Muscle of back (tissue), 13 donors: ENCODE data around the gene PHKG1. TPM values are rescaled to one million over a fixed set of nuclear protein-coding genes. Genes with fewer than 3 reads are reported as not detected.
A peak's percentile ranks its signal among the peaks of the same experiment; 100 is the strongest.
"Not testable (repeated sequence)": the region's sequence is repeated elsewhere in the genome, so short reads cannot be mapped to it uniquely, and the experiment has no call there.

Experiments used
- DNase-seq, 3 donors: peaks; one replicate each; pipeline versions ENCODE4 v3.0.0 to v3.0.0-alpha.2; 2013
- long read RNA-seq, 9 donors: transcript quantifications; one replicate each; lab custom pipeline, GENCODE V29; 2026
- polyA plus RNA-seq, 10 donors: library from polyadenylated mRNA; unstranded; fragments of 120-200 nt; gene quantifications; one replicate each; pipeline ENCODE4 v1.2.1, GENCODE V29; 2013; ENCODE audit not compliant: insufficient read length in 10 of 10

Gene PHKG1
- polyA plus RNA-seq = 10 to 100 TPM; 14.7 to 60.1 (median 27.1) TPM
- long read RNA-seq, donor 1, partial matches to known transcripts = 0 of 2 reads
- long read RNA-seq, donor 1, other reads (novel, unspliced or antisense) = 0 of 2 reads
- long read RNA-seq, donor 2, partial matches to known transcripts = 0 of 2 reads
- long read RNA-seq, donor 2, other reads (novel, unspliced or antisense) = 0 of 2 reads
- long read RNA-seq, donor 3 = 0 reads
- long read RNA-seq, donor 4, partial matches to known transcripts = 6 of 8 reads
- long read RNA-seq, donor 4, other reads (novel, unspliced or antisense) = 0 of 8 reads
- long read RNA-seq, donor 5, transcript PHKG1-201 (10 exons, 1,431 nt) = major isoform, 5 of 7 reads
- long read RNA-seq, donor 5, partial matches to known transcripts = 0 of 7 reads
- long read RNA-seq, donor 5, other reads (novel, unspliced or antisense) = 0 of 7 reads
- long read RNA-seq, donor 6, partial matches to known transcripts = 6 of 8 reads
- long read RNA-seq, donor 6, other reads (novel, unspliced or antisense) = 0 of 8 reads
- long read RNA-seq, donor 7, transcript PHKG1-201 (10 exons, 1,431 nt) = major isoform, 5 of 6 reads
- long read RNA-seq, donor 7, partial matches to known transcripts = 0 of 6 reads
- long read RNA-seq, donor 7, other reads (novel, unspliced or antisense) = 0 of 6 reads
- long read RNA-seq, donor 8 = 0 reads
- long read RNA-seq, donor 9 = 0 reads

DNA sequence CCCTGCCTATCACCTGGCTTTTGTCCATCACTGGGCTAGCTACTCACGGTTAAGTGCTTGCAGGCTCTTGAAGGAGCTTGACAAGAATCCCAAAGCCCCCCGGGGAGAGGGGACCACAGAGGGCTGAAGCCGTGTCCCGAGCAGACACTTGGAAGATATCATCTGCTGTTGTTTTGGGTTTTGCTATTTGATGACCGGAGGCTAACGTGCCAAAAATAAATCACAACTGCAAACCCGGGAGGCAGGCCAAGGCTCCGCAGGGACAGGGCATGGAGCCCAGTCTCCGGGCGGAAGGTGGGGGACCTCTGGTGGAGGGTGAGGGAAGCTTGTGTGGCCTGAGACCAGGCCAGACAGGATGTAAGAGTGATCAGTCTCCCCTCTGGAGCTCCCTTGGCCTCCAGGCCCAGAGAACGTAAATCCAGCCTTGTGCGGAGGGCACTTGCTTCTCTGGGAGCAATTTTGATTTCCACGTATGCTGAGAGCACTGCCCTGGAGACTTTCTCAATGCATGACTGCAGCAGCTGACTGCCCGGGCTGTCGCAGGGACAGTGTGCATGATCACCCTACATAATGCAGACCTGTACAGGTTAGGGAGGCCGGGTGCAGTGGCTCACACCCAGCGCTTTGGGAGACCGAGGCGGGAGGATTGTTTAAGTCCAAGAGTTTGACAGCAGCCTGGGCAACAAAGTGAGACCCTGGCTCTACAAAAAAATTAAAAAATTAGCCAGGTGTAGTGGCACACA is at the start of gene PHKG1:
Gene PHKG1, minus strand, starts transcription at position 164 of the 743 bp plus-strand sequence. CDS start 4,011 bp downstream, outside the sequence.
- peak; percentile 80 to 88 (median 88) for DNase-seq

DNA sequence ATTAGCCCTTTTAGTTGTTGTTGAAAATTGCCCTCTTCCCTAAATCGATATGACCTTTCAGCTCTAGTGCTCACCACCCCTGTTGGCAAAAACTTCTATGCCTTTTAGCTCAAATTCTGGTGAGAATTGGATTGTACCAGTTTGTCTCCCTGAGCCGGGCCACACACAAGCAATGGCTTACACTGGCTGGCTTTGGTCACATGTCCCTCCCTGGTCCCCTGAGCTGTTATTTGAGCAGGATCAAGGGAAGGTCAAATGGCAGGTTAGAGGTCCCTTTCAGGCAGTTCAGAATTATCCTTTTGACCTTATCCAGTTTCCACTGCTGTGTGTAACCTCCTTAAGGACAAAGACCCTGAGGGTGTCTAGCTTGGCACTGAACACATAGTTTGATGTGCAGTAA is 38.3 kb upstream of the PHKG1 start:
- DNase-seq = not testable (repeated sequence)

DNA sequence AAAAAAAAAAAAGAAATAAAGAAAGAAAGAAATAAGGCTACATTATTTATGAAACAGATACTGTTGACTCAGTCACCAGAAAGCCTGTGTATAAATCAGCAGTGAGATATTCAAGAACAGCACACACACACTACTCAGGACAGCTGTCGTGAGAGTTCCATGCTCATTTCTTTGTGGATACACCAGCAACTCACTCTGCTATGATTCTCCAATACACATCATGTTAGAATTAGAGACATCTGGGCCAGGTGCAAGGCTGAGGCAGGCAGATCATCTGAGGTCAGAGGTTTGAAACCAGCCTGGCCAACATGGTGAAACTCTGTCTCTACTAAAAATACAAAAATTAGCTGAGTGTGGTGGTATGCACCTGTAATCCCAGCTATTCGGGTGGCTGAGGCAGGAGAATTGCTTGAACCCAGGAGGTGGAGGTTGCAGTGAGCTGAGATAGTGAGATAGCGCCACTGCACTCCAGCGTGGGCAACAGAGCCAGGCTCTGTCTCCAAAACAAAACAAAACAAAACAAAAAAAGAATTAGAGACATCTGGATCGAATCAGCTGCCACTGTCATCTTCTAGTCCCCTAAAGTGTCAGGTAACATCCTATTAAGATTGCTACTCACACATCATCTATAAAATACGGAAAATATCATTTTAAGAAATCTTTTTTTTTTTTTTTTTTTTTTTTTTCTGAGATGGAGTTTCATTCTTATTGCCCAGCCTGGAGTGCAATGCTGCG is 34.7 kb upstream of the PHKG1 start:
- no peak for DNase-seq

DNA sequence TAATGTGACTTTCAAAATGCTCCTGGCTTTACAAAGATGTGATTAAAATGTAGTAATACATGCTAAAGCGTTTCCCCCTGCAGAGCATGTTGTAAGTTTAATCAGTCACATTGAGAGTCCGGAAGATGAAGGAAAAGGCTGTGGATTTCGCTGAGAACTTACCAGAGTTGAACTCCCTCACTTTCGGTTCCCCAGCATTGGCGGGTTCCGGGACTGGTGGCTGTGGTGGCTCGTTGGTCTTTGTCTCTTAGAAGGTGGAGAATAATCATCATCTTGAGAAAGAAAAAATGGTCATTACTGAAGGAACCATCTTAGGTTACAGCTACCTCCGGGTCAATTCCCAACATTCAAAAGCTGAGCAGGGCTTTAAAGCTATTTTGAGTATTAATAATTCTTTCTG is 33.1 kb upstream of the PHKG1 start:
- DNase-seq = no peak

DNA sequence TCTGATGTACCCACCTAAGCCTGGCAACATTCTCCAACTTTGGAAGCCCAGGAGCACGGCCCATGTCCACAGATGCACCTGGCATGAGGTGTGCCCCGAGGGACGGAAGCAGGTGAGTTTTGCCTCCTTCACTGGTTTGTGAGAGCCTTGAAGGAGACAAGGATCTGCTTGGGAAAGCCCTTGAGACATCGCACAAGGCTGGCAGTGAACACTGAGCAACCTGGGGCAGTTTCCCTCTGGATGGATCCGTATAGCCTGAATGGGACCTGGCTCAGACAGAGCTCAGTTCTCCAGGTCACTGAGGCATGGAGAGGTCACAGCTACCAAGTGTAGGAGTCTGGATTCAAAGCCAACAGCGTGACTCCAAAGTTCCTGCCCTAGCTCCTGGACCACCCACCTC is 32.2 kb upstream of the PHKG1 start:
- DNase-seq = no peak

DNA sequence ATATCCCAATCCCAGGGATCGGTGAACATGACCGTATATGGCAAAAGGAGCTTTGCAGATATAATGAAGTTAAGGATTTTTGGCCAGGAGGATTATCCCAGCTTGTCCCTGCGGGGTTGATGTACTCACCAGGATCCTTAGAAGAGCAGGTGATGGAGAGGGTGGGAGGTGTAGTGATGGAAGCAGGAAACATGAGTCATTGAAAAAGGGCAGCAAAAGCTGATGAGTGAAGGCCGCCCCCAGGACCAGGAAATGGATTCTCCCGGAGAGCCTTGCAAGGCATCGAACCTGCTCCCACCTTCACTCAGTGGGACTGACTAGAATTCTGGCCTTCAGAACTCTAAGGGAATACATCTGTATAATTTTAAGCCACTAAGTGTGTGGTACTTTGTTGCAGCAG is 28.7 kb upstream of the PHKG1 start:
- no peak for DNase-seq

DNA sequence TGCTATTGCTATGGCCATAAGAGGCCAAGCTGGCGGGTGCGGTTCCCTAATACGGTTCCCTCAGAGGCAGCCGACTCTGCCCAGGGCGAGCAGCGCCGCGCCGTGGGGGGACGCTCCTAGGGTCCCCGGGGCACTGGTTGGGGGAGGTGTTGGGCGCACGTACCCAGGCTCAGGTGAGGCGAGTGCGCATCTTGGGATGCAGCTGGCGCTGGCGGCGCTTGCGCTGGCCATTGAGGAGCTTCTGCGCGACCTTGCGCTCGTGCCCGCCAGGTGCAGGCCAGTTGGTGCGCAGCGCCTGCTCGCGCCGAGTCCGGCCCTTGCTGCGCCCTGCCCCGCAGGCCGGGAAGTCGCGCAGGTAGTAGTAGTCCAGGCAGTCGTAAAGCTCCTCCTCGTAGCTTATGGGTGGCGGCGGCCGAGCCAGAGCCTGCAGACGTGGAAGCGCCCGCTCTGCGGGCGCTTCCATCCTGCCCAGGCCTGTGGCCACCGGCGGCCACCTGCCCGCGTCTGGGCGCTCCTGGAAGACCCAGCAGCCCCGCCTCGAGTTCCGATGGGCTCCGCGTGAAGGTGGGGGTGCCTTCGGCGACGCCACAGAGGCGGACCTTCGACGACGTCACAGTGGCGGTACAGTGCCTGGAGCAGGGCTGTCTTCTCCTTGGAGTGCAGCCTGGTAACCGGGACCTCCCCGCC is 23.2 kb upstream of the PHKG1 start, which contains the start of gene NUPR2:
Gene NUPR2, minus strand, starts transcription at position 566 of the 687 bp plus-strand sequence. Its CDS starts 103 bp downstream, at position 463.
- DNase-seq = no peak

DNA sequence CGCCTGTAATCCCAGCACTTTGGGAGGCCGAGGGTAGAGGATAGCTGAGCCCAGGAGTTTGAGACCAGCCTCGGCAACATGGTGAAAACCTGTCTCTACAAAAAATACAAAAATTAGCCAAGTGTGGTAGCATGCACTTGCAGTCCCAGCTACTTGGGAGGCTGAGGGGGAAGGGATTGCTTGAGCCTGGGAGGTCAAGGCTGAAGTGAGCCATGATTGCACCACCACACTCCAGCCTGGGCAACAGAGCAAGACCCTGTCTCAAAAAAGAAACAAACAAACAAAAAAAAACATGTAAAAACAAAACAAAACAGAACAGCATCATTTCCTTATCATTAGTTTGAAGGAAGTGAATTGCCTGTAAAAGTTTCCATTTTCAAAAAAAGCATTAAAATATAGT is 19.5 kb upstream of the PHKG1 start:
- DNase-seq = not testable (repeated sequence)

DNA sequence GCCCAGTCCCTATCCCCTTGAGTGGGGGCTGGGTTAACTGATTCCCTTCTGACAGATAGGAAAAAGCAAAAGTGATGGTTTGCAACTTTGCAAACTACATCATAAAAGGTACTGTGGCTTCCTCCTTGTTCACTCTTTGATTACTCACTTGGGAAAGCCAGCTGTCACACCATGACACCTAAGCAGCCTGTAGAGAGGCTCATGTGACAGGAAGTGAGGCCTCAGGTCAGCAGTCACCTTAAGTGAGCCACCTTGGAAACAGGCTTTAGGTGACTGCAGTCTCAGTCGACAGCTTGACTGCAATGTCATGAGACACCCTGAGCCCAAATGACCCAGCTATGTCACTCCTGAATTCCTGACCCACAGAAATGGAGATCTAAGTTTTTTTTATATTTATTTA is 17.9 kb upstream of the PHKG1 start:
- no peak for DNase-seq

DNA sequence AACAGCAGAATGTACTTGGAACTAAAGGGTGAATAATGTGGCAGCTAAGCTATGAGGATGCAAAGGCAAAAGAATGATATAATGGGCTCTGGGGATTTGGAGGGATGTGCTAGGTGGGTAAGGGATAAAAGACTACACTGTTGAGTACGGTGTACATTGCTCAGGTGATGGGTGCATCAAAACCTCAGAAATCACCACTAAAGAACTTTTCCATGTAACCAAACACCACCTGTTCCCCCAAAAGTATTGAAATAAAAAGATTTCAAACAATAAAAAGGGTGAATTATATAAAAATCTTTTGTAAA is 15.2 kb upstream of the PHKG1 start:
- DNase-seq = no peak

DNA sequence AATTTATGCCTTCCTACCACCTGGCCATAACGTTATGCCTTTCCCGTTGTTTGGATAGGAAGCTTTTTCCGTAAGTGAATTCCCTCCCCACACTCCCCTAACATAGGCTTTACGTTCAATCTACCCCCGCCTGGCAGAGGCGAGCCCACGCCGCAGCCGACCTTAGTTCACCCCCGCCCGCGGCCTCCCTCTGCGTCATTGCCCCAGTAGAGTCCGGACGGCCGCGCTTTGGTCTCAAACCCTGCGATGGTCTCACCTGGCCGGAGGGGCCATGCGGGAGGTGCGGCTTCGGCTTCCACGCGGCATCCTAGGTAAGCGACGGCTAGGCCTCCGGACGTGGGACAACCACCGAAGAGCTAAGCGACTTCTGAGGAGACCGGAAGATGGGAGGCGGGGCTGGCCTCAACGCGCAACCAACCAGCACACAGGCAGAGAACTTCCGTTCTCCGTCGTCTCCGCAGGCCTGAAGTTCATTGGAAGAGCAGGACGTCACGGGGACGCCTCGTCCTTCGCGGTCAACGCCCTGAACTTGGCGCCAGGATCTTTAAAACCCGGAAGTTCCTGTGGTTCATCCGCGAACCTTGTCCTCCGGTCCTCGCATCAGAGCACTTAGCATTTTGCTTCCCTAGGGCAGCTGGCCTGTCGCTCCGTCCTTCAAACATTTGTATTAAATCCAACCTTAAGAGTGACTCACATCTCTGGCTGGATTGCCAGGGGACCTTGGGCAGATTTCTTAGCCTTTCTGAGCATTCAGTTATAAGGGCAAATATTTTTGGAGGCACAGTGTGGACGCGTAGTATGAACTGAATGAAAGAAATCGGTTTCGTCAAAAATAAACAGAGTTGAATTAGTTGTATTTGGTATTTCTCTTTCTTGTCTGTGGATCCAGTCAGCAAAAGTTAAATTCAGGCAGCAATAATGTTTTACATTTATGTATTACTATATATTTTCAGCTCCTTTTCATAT is 13.6 kb upstream of the PHKG1 start, which contains the start of gene CHCHD2:
Gene CHCHD2, minus strand, starts transcription at position 369 of the 966 bp plus-strand sequence. Its CDS starts 63 bp downstream, at position 306.
- DNase-seq = peak; percentile 99

DNA sequence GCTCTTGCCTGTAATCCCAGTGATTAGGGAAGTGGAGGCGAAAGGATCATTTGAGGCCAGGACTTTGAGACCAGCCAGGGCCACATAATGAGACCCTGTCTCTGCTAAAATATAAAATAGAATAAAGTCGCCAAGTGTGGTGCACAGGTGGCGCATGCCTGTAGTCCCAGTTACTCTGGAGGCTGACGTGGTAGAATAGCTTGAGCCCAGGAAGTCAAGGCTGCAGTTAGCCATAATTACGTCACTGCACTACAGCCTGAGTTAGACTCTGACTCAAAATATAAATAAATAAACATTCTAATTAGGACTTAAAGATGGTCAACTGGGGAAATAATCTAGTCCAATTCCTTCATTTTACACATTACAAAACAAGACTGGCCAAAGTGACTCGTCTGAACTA is 12.8 kb upstream of the PHKG1 start:
- DNase-seq = peak in 2 of 3 donors; percentile 45 to 49

DNA sequence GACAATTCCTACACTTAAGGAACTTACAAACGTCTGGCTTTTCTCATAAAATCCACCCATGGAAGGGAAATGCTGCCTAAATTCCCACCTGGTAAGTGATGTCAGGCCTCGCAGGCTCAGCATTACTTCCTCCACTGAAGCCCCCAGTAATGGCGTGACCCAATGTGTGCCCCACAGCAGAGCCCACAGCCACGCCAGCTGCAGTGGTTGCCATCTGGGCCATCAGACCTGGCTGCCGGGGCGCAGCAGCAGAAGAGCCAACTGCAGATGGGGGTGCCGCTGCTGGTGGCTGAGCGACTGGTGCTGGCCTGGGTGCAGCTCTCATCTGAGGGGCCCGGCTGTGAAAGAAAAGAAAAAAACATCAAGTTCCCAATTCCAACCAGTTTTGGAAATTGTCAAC is 11.4 kb upstream of the PHKG1 start:
- DNase-seq = not testable (repeated sequence)

DNA sequence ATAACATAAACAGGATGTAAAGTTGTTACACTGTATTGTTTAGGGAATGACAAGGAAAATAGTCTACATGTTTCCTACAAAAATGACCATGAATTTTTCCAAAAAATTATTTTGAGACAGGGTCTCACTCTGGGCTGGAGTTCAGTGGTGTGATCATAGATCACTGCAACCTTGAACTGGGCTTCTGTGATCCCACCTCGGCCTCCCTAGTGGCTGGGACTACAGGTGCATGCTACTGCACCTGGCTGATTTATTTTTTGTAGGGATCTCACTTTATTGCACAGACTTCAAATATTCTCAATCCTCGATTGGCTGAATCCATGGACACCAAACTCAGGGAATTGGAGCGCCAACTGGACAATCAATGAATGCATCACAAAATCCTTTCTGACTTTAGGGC is 6.9 kb upstream of the PHKG1 start:
- no peak for DNase-seq

DNA sequence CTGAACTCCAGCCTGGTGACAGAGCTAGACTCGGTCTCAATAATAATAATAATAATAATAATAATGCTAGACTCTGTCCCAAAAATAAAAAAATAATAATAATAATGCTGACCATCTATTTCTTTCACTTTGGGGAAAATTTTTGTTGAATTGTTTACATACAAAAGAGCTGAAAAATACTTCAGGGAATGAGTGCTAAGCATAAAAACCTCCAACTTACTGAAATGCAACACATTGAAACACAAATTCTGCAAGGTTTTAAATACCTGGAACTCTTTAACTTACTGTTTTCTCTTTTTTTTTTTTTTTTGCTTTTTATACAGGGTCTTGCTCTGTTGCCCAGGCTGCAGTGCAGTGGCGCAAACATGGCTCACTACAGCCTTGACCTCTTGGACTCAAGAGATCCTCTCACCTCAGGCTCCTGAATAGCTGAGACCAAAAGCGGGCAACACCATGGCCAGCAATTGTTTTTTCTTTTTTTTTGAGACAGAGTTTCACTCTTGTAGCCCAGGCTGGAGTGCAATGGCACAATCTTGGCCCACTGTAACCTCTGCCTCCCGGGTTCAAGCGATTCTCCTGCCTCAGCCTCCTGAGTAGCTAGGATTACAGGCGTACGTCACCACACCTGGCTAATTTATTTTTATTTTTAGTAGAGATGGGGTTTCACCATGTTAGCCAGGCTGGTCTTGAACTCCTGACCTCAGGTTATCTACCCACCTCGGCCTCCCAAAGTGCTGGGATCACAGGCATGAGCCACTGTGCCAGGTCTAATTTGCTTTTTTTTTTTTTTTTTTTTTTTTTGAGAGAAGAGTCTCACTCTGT is 5.6 kb upstream of the PHKG1 start:
- DNase-seq = not testable (repeated sequence)

DNA sequence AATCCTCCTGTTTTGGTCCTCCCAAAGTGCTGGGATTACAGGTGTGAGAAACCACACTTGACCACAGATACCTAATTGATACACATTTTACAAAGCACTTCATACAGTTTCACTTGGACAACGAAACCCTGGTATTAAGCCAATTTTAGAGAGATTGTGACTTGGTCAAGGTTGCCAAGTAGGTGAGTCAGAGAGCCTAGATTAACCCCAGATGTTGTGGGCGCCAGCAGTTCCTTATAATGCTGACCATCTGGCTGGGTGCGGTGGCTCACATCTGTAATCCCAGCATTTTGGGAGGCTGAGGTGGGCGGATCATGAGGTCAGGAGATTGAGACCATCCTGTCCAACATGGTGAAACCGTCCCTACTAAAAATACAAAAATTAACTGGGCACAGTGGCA is 4.9 kb upstream of the PHKG1 start:
- DNase-seq = peak; percentile 37 to 55 (median 37)

DNA sequence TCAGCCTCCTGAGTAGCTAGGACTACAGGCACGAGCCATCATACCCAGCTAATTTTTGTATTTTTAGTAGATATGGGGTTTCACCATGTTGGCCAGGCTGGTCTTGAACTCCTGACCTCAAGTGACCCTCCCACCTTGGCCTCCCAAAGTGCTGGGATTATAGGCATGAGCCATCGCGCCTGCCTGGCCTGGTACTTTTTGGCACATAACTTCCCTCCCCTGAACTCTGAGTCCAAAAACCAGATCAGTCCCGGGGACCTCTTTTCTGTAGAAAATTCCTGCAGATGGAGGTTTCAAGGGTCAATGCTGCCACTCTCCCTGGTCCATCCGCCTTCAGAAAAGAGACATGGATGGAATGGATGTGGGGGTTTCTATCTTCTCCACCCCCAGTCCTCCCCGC is 364 bp downstream of the PHKG1 start:
- not testable (repeated sequence) for DNase-seq

DNA sequence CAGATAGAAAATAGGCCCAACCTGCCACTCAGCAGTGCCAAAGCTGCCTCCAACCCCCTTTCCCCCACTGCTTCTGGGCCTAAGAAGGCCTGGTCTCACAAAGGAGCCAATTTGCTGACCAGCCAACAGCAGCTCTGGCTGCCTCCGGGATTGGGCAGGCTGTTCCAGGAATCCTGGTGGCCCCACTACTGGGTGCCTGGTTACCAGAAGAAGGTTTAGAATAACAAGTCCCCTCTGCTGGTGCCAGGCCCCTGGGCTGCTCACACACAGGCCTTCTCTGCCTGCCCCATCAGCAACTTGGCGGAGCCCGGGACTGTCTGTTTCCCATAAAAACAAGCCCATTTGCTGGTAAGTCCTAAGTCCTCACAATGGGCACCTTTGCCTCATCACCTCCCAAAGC is 1.2 kb downstream of the PHKG1 start:
- peak; percentile 39 to 49 (median 49) for DNase-seq

DNA sequence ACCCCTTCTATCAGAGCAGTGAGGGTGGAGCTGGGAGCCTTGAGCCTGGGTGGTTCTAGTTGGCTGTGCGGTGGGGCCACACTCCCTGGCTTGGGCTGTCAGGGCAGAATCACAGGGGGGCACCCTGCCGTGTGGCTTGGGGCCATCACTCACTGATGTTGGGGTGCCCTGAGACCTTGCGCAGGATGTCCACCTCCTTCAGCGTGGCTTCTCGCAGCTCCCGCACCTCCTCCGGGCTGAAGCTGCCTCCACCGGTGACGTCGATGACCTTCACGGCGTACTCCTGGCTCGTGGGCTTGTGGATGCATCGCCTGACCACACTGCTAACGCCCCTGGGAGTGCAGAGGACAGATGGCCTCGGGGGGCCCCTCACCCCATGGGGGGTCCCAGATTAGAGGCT is 5.3 kb downstream of the PHKG1 start:
- DNase-seq = no peak
